ENCODE data around the gene ARID3A.

DNA sequence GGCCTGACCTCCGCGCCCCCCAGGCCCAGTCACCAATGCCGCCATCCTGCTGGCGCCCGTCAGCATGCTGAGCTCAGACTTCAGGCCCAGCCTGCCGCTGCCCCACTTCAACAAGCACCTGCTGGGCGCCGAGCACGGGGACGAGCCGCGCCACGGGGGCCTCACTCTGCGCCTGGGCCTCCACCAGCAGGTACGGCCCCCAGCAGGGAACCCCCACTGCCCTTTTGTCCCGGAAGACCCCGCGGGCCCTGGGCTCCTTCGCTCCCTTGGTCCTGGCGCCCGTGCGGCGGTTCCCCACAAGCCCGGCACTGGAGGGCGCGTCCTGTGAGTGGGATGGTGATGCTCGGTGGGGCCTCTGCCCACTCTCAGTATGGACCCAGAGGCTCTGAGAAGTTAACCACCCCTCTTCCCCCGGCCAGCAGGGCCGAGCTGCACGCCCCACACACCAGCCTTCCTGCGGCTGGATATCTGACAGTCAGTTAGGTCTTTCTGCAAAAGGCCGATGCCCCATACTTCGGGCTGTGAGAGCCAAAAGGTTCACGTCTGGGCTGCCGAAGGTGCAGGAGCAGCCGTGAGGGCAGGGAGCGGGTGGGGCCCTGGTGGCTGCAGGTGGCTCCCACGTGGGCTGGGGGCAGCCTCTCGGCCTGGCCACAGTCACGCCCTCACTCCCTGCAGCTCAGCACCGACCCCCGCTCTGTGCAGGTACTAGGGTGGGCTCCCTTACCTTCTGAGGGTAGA, 66.3 kb downstream of the ARID3A start:
- TF ChIP-seq EP300 (IDR thresholded peaks at IDR 0.05; ENCODE audit: borderline replicate concordance in 1 of 2, low read depth in 2 of 2, low read length in 2 of 2) (no peak), BACH1 (IDR thresholded peaks at IDR 0.05; ENCODE audit: low read length) (no peak), EZH2 (IDR thresholded peaks at IDR 0.05; ENCODE audit: low read depth, low read length, severe bottlenecking) (no peak), POLR2A (IDR thresholded peaks at IDR 0.05; ENCODE audit: control extremely low read depth in 1 of 2, low read depth in 2 of 2, low read length in 2 of 2) (no peak), SIN3A (conservative IDR thresholded peaks at IDR 0.05 in 1 of 2, IDR thresholded peaks at IDR 0.05 in 1 of 2; ENCODE audit: low read depth in 1 of 2, low read length in 2 of 2) (no peak), TEAD4 (IDR thresholded peaks at IDR 0.05; ENCODE audit: low read depth, low read length) (no peak), RXRA (IDR thresholded peaks at IDR 0.05; ENCODE audit: insufficient read depth, low read depth, low read length) (no peak), SP1 (IDR thresholded peaks at IDR 0.05; ENCODE audit: low read depth, low read length) (no peak), ZNF274 (IDR thresholded peaks at IDR 0.05; ENCODE audit: borderline replicate concordance, extremely low read depth, low read length) (no peak), NRF1 (IDR thresholded peaks at IDR 0.05; ENCODE audit: low read depth, low read length) (no peak), MAFK (IDR thresholded peaks at IDR 0.05; ENCODE audit: low read depth, low read length) (no peak), SRF (IDR thresholded peaks at IDR 0.05; ENCODE audit: low read depth, low read length) (no peak)
- TF ChIP-seq, protein P1, sequence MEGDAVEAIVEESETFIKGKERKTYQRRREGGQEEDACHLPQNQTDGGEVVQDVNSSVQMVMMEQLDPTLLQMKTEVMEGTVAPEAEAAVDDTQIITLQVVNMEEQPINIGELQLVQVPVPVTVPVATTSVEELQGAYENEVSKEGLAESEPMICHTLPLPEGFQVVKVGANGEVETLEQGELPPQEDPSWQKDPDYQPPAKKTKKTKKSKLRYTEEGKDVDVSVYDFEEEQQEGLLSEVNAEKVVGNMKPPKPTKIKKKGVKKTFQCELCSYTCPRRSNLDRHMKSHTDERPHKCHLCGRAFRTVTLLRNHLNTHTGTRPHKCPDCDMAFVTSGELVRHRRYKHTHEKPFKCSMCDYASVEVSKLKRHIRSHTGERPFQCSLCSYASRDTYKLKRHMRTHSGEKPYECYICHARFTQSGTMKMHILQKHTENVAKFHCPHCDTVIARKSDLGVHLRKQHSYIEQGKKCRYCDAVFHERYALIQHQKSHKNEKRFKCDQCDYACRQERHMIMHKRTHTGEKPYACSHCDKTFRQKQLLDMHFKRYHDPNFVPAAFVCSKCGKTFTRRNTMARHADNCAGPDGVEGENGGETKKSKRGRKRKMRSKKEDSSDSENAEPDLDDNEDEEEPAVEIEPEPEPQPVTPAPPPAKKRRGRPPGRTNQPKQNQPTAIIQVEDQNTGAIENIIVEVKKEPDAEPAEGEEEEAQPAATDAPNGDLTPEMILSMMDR (IDR thresholded peaks at IDR 0.05; ENCODE audit: control extremely low read depth in 1 of 3, insufficient read depth in 1 of 3, low read depth in 1 of 3, low read length in 3 of 3): no peak
